ENCODE results near the gene TTC9. TPM values are rescaled to one million over a fixed set of nuclear protein-coding genes. Genes with fewer than 3 reads are reported as not detected.

Gene TTC9
- total RNA-seq, 4 donors from 2014 or later: 0.41 to 1.3 TPM; not detected in 2

- peak; percentile 52 for DNase-seq
- H3K9me3 ChIP-seq: peaks cover 9 to 12% of the 10 kb centered on the region in 2 donors
- no peak overlapping the region for H3K27ac ChIP-seq
- no peak for TF ChIP-seq POLR2AphosphoS5 (IDR thresholded peaks at IDR 0.05)
- TF ChIP-seq POLR2A (IDR thresholded peaks at IDR 0.05): no peak
- TF ChIP-seq EP300 (IDR thresholded peaks at IDR 0.05; ENCODE audit: low read depth): no peak
- TF ChIP-seq CTCF (IDR thresholded peaks at IDR 0.05): peak; percentile 31 to 70 (median 62)
- no peak overlapping the region for H3K4me3 ChIP-seq
- no peaks in the 10 kb centered on the region for H3K27me3 ChIP-seq
- intact Hi-C loops (cut with DNase I; ENCODE audit: low total_unique reads) (no loop called here), in situ Hi-C loops (cut with MboI; ENCODE audit: low pct_ligation_motif_present in 1 of 4, low pct_unique_long_range_greater_than_20kb in 1 of 4, low sequenced_read_pairs in 3 of 4) (loop anchor here in 3 of 4 donors (10.0 to 25.0 kb wide), 3 partner anchors 93 to 193 kb away; partner anchors contain the start of gene MAP3K9 (in 2 of the 3))
- 34% methylated on average over 2 to 3 of the region's 3 CpGs for WGBS, 2 donors (ENCODE audit: low coverage in 1 of 2)
- no peaks in the 10 kb centered on the region for H3K4me1 ChIP-seq
- H3K36me3 ChIP-seq: no peaks in the 10 kb centered on the region
These were observed 19.5 kb upstream of the TTC9 start for GRCh38 chr14:70622111-70622712.

- H3K27ac ChIP-seq: no peak overlapping the region
- no peaks in the 10 kb centered on the region for H3K36me3 ChIP-seq
- peaks cover 10 to 12% of the 10 kb centered on the region in 2 donors for H3K9me3 ChIP-seq
- no peak for TF ChIP-seq CTCF (IDR thresholded peaks at IDR 0.05)
- TF ChIP-seq EP300 (IDR thresholded peaks at IDR 0.05; ENCODE audit: low read depth): no peak
- TF ChIP-seq POLR2A (IDR thresholded peaks at IDR 0.05): no peak
- TF ChIP-seq POLR2AphosphoS5 (IDR thresholded peaks at IDR 0.05): no peak
- in situ Hi-C loops (cut with MboI; ENCODE audit: low pct_ligation_motif_present in 1 of 4, low pct_unique_long_range_greater_than_20kb in 1 of 4, low sequenced_read_pairs in 3 of 4): loop anchor here in 3 of 4 donors (5.0 to 25.0 kb wide), 4 partner anchors 87 to 190 kb away; partner anchors contain the start of gene MAP3K9 (in 2 of the 3)
- 100% methylated on average over 1 of the region's 1 CpG for WGBS, 2 donors (ENCODE audit: low coverage in 1 of 2)
- intact Hi-C loops (cut with DNase I; ENCODE audit: low total_unique reads): no loop called here
- no peak for DNase-seq
- H3K4me1 ChIP-seq: no peaks in the 10 kb centered on the region
- H3K27me3 ChIP-seq: no peaks in the 10 kb centered on the region
- H3K4me3 ChIP-seq: no peak overlapping the region
These were observed 16.7 kb upstream of the TTC9 start for GRCh38 chr14:70624972-70625371.

DNA sequence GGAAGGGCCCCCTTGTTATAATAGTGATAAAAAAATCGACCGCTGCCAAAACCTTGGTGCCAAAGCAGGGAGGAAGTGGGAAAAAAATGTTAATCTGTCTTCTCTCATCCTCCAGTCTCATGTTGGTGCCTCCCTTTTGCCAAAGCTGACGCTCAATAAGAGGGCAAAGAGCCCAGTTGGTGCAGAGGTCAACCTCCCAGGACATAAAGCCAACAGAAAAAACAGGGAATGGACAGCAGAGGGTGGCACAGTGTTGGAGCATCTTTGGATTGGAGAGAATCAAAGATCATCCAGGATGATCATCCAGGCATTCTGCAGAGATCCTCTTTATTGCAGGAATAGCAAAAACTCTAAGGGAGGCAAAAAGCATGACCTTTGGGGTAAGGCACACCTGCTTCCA is 9.8 kb upstream of the TTC9 start:
- DNase-seq: no peak
- in situ Hi-C loops (cut with MboI; ENCODE audit: low pct_ligation_motif_present in 1 of 4, low pct_unique_long_range_greater_than_20kb in 1 of 4, low sequenced_read_pairs in 3 of 4) (no loop called here), intact Hi-C loops (cut with DNase I; ENCODE audit: low total_unique reads) (no loop called here)
- Histone ChIP-seq H3K27me3 (no peaks in the 10 kb centered on the region), H3K9me3 (peaks cover 2 to 4% of the 10 kb centered on the region in 2 donors), H3K36me3 (no peaks in the 10 kb centered on the region), H3K27ac (no peak overlapping the region), H3K4me1 (no peaks in the 10 kb centered on the region), H3K4me3 (no peak overlapping the region)
- 75 to 80% methylated on average over 3 of the region's 3 CpGs for WGBS, 2 donors (ENCODE audit: low coverage in 1 of 2)
- no peak for TF ChIP-seq EP300 (IDR thresholded peaks at IDR 0.05; ENCODE audit: low read depth)
- no peak for TF ChIP-seq CTCF (IDR thresholded peaks at IDR 0.05)

DNA sequence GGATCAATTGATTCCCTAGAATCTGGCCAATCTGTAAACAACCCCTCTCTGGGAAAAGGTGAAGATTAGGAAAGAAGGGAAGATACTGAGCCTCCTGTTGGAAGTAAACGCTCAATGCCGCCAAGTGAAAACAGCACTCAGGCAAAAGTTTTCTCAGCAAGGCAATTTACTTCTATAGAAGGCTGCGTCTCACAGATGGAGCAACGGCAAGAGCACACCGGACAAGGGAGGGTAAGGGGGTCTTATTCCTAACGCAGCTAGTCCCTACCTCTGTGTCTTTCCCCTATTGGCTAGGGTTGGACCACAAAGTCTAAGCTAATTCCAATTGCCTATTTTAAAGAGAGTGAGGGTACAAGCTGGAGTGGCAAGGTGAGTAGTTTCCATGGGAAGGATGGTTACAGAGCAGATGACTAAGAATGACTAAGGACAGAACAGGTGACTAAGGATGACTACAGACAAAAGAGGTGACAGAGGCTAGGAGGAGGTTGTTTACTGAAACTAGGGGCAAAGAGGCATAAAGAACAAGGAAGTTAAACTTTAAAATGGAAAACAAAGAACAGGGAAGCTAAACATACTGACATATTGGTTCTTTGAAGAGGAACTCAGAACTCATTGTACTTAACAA is 5.6 kb upstream of the TTC9 start:
- TF ChIP-seq CTCF (IDR thresholded peaks at IDR 0.05) (no peak), EP300 (IDR thresholded peaks at IDR 0.05; ENCODE audit: low read depth) (no peak), POLR2A (IDR thresholded peaks at IDR 0.05) (no peak), POLR2AphosphoS5 (IDR thresholded peaks at IDR 0.05) (no peak)
- intact Hi-C loops (cut with DNase I; ENCODE audit: low total_unique reads) (no loop called here), in situ Hi-C loops (cut with MboI; ENCODE audit: low pct_ligation_motif_present in 1 of 4, low pct_unique_long_range_greater_than_20kb in 1 of 4, low sequenced_read_pairs in 3 of 4) (no loop called here)
- no peaks in the 10 kb centered on the region for H3K9me3 ChIP-seq
- WGBS, 2 donors (ENCODE audit: low coverage in 1 of 2): 89 to 98% methylated on average over 3 to 6 of the region's 6 CpGs
- H3K27me3 ChIP-seq: peaks cover 31% of the 10 kb centered on the region
- peaks cover 0 to 4% (median 4%) of the 10 kb centered on the region in 4 donors for H3K4me1 ChIP-seq
- H3K27ac ChIP-seq: no peak overlapping the region
- no peaks in the 10 kb centered on the region for H3K36me3 ChIP-seq
- no peak overlapping the region for H3K4me3 ChIP-seq
- no peak for DNase-seq

Measured in transverse colon (tissue), 4 donors.